Cardiac muscle cell (in vitro differentiated cells and primary cell): ENCODE results near the gene CXCL14. TPM values are rescaled to one million over a fixed set of nuclear protein-coding genes. Genes with fewer than 3 reads are reported as not detected.

Experiments
- DNase-seq, 2 donors: peaks; one replicate each; pipeline versions ENCODE4 v3.0.0 to v3.0.0-alpha.2; 2010 to 2017; ENCODE audit warnings: low read depth in 1 of 2, low spot score in 1 of 2
- H3K27ac ChIP-seq: fragments of 200-600 bp; sonication (generic); 2 replicates; pipeline ENCODE4 v1.5.1; 2016
- H3K27me3 ChIP-seq: fragments of 200-600 bp; sonication (generic); 2 replicates; pipeline ENCODE4 v1.6.0; 2016; ENCODE audit warnings: control low read depth
- H3K36me3 ChIP-seq: fragments of 200-600 bp; sonication (generic); 2 replicates; pipeline ENCODE4 v1.5.1; 2016; ENCODE audit warnings: control low read depth
- H3K4me1 ChIP-seq: fragments of 200-600 bp; sonication (generic); 2 replicates; pipeline ENCODE4 v1.8.1; 2017; ENCODE audit warnings: low read depth, mild to moderate bottlenecking, mixed run types
- H3K4me3 ChIP-seq: fragments of 200-600 bp; sonication (generic); 2 replicates; pipeline ENCODE4 v1.5.1; 2016; ENCODE audit warnings: mild to moderate bottlenecking
- H3K9me3 ChIP-seq: fragments of 200-600 bp; sonication (generic); 2 replicates; pipeline ENCODE4 v1.5.1; 2017; ENCODE audit warnings: low read depth, mild to moderate bottlenecking, control low read depth
- CTCF ChIP-seq: IDR thresholded peaks from 2 replicates; pipeline ENCODE4 v1.5.1; 2012; ENCODE audit warnings: low read depth, mild to moderate bottlenecking, low read length
- polyA plus RNA-seq: library from polyadenylated mRNA; unstranded; fragments of >200 nt; fragmentation: Nextera tagmentation; extraction: Ambion mirVana; gene quantifications from 2 replicates; pipeline ENCODE4 v1.2.1, GENCODE V29; 2016
- total RNA-seq: library from RNA; depleted of rRNA; stranded (reverse); fragments of >200 nt; gene quantifications from 2 replicates; pipeline ENCODE4 v1.2.3, GENCODE V29; 2016

The CXCL14 gene
- total and polyA plus RNA-seq, 2 experiments from 2014 or later, result 1.2 to 1.9 TPM

GRCh38 chr5:135596788-135597187 lies 18.0 kb upstream of the CXCL14 start:
- DNase-seq, result no peak

GRCh38 chr5:135596157-135596763 lies 17.5 kb upstream of the CXCL14 start:
- Histone ChIP-seq H3K27ac (no peak overlapping the region), H3K27me3 (peaks cover 3% of the 10 kb centered on the region), H3K4me1 (no peaks in the 10 kb centered on the region), H3K36me3 (no peaks in the 10 kb centered on the region), H3K9me3 (no peaks in the 10 kb centered on the region), H3K4me3 (no peak overlapping the region)
- DNase-seq, result no peak
- no peak for TF ChIP-seq CTCF

More at GRCh38 chr5:135596788-135597187, 18.0 kb upstream of the CXCL14 start:
- no peaks in the 10 kb centered on the region for H3K27me3 ChIP-seq
- TF ChIP-seq CTCF, result no peak
- no peak overlapping the region for H3K4me3 ChIP-seq
- H3K9me3 ChIP-seq, result no peaks in the 10 kb centered on the region
- H3K36me3 ChIP-seq, result no peaks in the 10 kb centered on the region
- no peaks in the 10 kb centered on the region for H3K4me1 ChIP-seq
- no peak overlapping the region for H3K27ac ChIP-seq

- H3K27ac ChIP-seq, result no peak overlapping the region
- no peak for DNase-seq
- no peaks in the 10 kb centered on the region for H3K4me1 ChIP-seq
- H3K27me3 ChIP-seq, result peaks cover 3% of the 10 kb centered on the region
- H3K36me3 ChIP-seq, result no peaks in the 10 kb centered on the region
- TF ChIP-seq CTCF, result no peak
- no peaks in the 10 kb centered on the region for H3K9me3 ChIP-seq
- H3K4me3 ChIP-seq, result no peak overlapping the region
Measured at GRCh38 chr5:135594416-135594960, 15.7 kb upstream of the CXCL14 start.

GRCh38 chr5:135593886-135594285 lies 15.1 kb upstream of the CXCL14 start:
- H3K27ac ChIP-seq, result no peak overlapping the region
- no peaks in the 10 kb centered on the region for H3K36me3 ChIP-seq
- H3K27me3 ChIP-seq, result peaks cover 3% of the 10 kb centered on the region
- no peaks in the 10 kb centered on the region for H3K4me1 ChIP-seq
- DNase-seq, result no peak
- no peak overlapping the region for H3K4me3 ChIP-seq
- H3K9me3 ChIP-seq, result no peaks in the 10 kb centered on the region
- TF ChIP-seq CTCF, result no peak

- Histone ChIP-seq H3K4me1 (no peaks in the 10 kb centered on the region), H3K27ac (no peak overlapping the region), H3K4me3 (no peak overlapping the region), H3K27me3 (peaks cover 3% of the 10 kb centered on the region), H3K36me3 (no peaks in the 10 kb centered on the region), H3K9me3 (no peaks in the 10 kb centered on the region)
- TF ChIP-seq CTCF, result no peak
- DNase-seq, result no peak
Measured at GRCh38 chr5:135593141-135593540, 14.3 kb upstream of the CXCL14 start.
